ENCODE results near the gene MTG2.

GRCh38 chr20:62201173-62202082 lies 18.6 kb downstream of the MTG2 start:
- TF ChIP-seq NR3C1 (CRISPR knock-in tag; conservative IDR thresholded peaks at IDR 0.05; ENCODE audit: low read depth) (no peak), ZNF121 (CRISPR knock-in tag; IDR thresholded peaks at IDR 0.05) (no peak), SP1 (CRISPR knock-in tag; conservative IDR thresholded peaks at IDR 0.05) (no peak), MXD4 (CRISPR knock-in tag; IDR thresholded peaks at IDR 0.05; ENCODE audit: borderline replicate concordance) (no peak), RORB (CRISPR knock-in tag; IDR thresholded peaks at IDR 0.05) (no peak), JAZF1 (CRISPR knock-in tag; IDR thresholded peaks at IDR 0.05) (no peak), PREB (CRISPR knock-in tag; IDR thresholded peaks at IDR 0.05; ENCODE audit: borderline replicate concordance) (no peak), ZBTB21 (CRISPR knock-in tag; IDR thresholded peaks at IDR 0.05; ENCODE audit: borderline replicate concordance) (no peak), USF2 (CRISPR knock-in tag; IDR thresholded peaks at IDR 0.05) (no peak), ATF3 (CRISPR knock-in tag; conservative IDR thresholded peaks at IDR 0.05) (no peak), NFYB (CRISPR knock-in tag; conservative IDR thresholded peaks at IDR 0.05; ENCODE audit: low read depth) (no peak)
- TF ChIP-seq, protein P1, sequence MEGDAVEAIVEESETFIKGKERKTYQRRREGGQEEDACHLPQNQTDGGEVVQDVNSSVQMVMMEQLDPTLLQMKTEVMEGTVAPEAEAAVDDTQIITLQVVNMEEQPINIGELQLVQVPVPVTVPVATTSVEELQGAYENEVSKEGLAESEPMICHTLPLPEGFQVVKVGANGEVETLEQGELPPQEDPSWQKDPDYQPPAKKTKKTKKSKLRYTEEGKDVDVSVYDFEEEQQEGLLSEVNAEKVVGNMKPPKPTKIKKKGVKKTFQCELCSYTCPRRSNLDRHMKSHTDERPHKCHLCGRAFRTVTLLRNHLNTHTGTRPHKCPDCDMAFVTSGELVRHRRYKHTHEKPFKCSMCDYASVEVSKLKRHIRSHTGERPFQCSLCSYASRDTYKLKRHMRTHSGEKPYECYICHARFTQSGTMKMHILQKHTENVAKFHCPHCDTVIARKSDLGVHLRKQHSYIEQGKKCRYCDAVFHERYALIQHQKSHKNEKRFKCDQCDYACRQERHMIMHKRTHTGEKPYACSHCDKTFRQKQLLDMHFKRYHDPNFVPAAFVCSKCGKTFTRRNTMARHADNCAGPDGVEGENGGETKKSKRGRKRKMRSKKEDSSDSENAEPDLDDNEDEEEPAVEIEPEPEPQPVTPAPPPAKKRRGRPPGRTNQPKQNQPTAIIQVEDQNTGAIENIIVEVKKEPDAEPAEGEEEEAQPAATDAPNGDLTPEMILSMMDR (IDR thresholded peaks at IDR 0.05), result no peak
- TF ChIP-seq, protein P2, sequence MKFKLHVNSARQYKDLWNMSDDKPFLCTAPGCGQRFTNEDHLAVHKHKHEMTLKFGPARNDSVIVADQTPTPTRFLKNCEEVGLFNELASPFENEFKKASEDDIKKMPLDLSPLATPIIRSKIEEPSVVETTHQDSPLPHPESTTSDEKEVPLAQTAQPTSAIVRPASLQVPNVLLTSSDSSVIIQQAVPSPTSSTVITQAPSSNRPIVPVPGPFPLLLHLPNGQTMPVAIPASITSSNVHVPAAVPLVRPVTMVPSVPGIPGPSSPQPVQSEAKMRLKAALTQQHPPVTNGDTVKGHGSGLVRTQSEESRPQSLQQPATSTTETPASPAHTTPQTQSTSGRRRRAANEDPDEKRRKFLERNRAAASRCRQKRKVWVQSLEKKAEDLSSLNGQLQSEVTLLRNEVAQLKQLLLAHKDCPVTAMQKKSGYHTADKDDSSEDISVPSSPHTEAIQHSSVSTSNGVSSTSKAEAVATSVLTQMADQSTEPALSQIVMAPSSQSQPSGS (CRISPR knock-in tag; IDR thresholded peaks at IDR 0.05; ENCODE audit: borderline replicate concordance, low read depth), result no peak

All from WTC11 (cell line).